ENCODE measurements around the gene PRUNE1.

Gene PRUNE1

GRCh38 chr1:151007853-151008243, 401 bp upstream of the PRUNE1 start:
- no peak for FAIRE-seq

GRCh38 chr1:151009206-151009587, 948 bp downstream of the PRUNE1 start:
- no peak for FAIRE-seq

- no peak for FAIRE-seq
Measured at GRCh38 chr1:151009674-151010345, 1.6 kb downstream of the PRUNE1 start.

- FAIRE-seq: no peak
Measured at GRCh38 chr1:151010346-151010726, 2.1 kb downstream of the PRUNE1 start.

- FAIRE-seq: no peak
Measured at GRCh38 chr1:151011154-151011850, 3.1 kb downstream of the PRUNE1 start.

GRCh38 chr1:151012684-151013471, 4.6 kb downstream of the PRUNE1 start:
- FAIRE-seq: no peak

- FAIRE-seq: no peak
Measured at GRCh38 chr1:151013518-151013917, 5.3 kb downstream of the PRUNE1 start.

GRCh38 chr1:151024540-151025146, 16.4 kb downstream of the PRUNE1 start:
- peak; percentile 42 for FAIRE-seq

GRCh38 chr1:151026460-151026859, 18.2 kb downstream of the PRUNE1 start:
- no peak for FAIRE-seq

GRCh38 chr1:151032164-151032563, 23.9 kb downstream of the PRUNE1 start:
- FAIRE-seq: no peak

GRCh38 chr1:151035167-151035566, 26.9 kb downstream of the PRUNE1 start:
- FAIRE-seq: no peak

GRCh38 chr1:151036356-151036755, 28.1 kb downstream of the PRUNE1 start, which contains the start of gene BNIPL:
BNIPL (plus strand) TSS chr1:151036586; CDS start chr1:151036726, 140 bp downstream.
- FAIRE-seq: no peak

GRCh38 chr1:151037032-151037431, 28.8 kb downstream of the PRUNE1 start:
- FAIRE-seq: no peak

GRCh38 chr1:151039521-151039920, 31.3 kb downstream of the PRUNE1 start:
- no peak for FAIRE-seq

GRCh38 chr1:151043163-151043562, 34.9 kb downstream of the PRUNE1 start:
- no peak for FAIRE-seq

GRCh38 chr1:151047591-151047924, 39.3 kb downstream of the PRUNE1 start, which contains the start of gene C1orf56:
C1orf56 (plus strand) TSS chr1:151047751; CDS start chr1:151047848, 97 bp downstream.
- no peak for FAIRE-seq

GRCh38 chr1:151047925-151048644, 39.8 kb downstream of the PRUNE1 start:
- FAIRE-seq: no peak

- no peak for FAIRE-seq
Measured at GRCh38 chr1:151048645-151049032, 40.4 kb downstream of the PRUNE1 start.

GRCh38 chr1:151049458-151049857, 41.2 kb downstream of the PRUNE1 start:
- FAIRE-seq: no peak

GRCh38 chr1:151050051-151050688, 41.9 kb downstream of the PRUNE1 start:
- FAIRE-seq: no peak

GRCh38 chr1:151051356-151052009, 43.2 kb downstream of the PRUNE1 start:
- FAIRE-seq: no peak

All from G401.6 (cell line).